Cardiac muscle cell (in vitro differentiated cells and primary cell): ENCODE measurements around the gene OSMR. TPM values are rescaled to one million over a fixed set of nuclear protein-coding genes. Genes with fewer than 3 reads are reported as not detected.

Experiments used
- DNase-seq, 2 donors: peaks; one replicate each; pipeline versions ENCODE4 v3.0.0 to v3.0.0-alpha.2; 2010 to 2017; ENCODE audit warnings: low read depth in 1 of 2, low spot score in 1 of 2
- H3K27ac ChIP-seq: fragments of 200-600 bp; sonication (generic); 2 replicates; pipeline ENCODE4 v1.5.1; 2016
- H3K27me3 ChIP-seq: fragments of 200-600 bp; sonication (generic); 2 replicates; pipeline ENCODE4 v1.6.0; 2016; ENCODE audit warnings: control low read depth
- H3K36me3 ChIP-seq: fragments of 200-600 bp; sonication (generic); 2 replicates; pipeline ENCODE4 v1.5.1; 2016; ENCODE audit warnings: control low read depth
- H3K4me1 ChIP-seq: fragments of 200-600 bp; sonication (generic); 2 replicates; pipeline ENCODE4 v1.8.1; 2017; ENCODE audit warnings: low read depth, mild to moderate bottlenecking, mixed run types
- H3K4me3 ChIP-seq: fragments of 200-600 bp; sonication (generic); 2 replicates; pipeline ENCODE4 v1.5.1; 2016; ENCODE audit warnings: mild to moderate bottlenecking
- H3K9me3 ChIP-seq: fragments of 200-600 bp; sonication (generic); 2 replicates; pipeline ENCODE4 v1.5.1; 2017; ENCODE audit warnings: low read depth, mild to moderate bottlenecking, control low read depth
- polyA plus RNA-seq: library from polyadenylated mRNA; unstranded; fragments of >200 nt; fragmentation: Nextera tagmentation; extraction: Ambion mirVana; gene quantifications from 2 replicates; pipeline ENCODE4 v1.2.1, GENCODE V29; 2016
- total RNA-seq: library from RNA; depleted of rRNA; stranded (reverse); fragments of >200 nt; gene quantifications from 2 replicates; pipeline ENCODE4 v1.2.3, GENCODE V29; 2016
- TF ChIP-seq, protein P1 (sequence below): IDR thresholded peaks from 2 replicates; pipeline ENCODE4 v1.5.1; 2012; ENCODE audit warnings: low read depth, mild to moderate bottlenecking, low read length

OSMR gene
- total RNA-seq (0.04 TPM in 1 of 2 replicates, not detected in the other), polyA plus RNA-seq (0.43 and 0.62 TPM in 2 replicates)

DNA sequence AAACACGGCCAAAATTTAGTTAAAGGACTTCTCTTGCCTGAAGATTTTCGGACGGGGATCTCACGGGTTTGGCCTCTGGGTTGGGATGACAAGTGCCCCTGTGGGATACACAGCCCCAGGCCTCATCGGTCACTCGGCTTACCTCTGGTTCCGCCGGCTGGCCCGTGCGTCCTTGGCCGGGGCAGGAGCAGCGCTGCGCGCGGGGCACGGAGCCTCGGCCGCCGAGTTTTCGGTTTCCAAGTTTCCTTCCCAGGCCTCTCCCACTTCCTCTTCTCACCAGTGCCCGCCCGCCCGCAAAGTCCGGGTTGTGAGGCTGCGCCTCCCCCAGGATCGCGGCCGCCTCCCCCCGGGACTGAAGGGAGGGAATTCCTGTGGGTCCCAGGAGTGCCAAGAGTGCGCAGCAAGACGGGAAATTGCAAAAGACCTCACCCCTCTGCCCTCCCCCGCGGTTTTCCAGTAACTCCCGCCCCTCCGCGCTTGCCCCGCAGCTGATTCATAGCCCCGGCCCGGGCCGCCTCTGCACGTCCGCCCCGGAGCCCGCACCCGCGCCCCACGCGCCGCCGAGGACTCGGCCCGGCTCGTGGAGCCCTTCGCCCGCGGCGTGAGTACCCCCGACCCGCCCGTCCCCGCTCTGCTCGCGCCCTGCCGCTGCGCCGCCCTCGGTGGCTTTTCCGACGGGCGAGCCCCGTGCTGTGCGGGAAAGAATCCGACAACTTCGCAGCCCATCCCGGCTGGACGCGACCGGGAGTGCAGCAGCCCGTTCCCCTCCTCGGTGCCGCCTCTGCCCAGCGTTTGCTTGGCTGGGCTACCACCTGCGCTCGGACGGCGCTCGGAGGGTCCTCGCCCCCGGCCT is at the start of gene OSMR:
OSMR (plus strand) TSS at position 487 of the 853 bp plus-strand sequence. CDS start 23,033 bp downstream, outside the sequence.
- no peaks in the 10 kb centered on the region for H3K36me3 ChIP-seq
- peak; percentile 25 to 100 for DNase-seq
- peak within 1 kb of the TSS; percentile 30 for H3K4me3 ChIP-seq
- H3K9me3 ChIP-seq = no peaks in the 10 kb centered on the region
- TF ChIP-seq, protein P1, sequence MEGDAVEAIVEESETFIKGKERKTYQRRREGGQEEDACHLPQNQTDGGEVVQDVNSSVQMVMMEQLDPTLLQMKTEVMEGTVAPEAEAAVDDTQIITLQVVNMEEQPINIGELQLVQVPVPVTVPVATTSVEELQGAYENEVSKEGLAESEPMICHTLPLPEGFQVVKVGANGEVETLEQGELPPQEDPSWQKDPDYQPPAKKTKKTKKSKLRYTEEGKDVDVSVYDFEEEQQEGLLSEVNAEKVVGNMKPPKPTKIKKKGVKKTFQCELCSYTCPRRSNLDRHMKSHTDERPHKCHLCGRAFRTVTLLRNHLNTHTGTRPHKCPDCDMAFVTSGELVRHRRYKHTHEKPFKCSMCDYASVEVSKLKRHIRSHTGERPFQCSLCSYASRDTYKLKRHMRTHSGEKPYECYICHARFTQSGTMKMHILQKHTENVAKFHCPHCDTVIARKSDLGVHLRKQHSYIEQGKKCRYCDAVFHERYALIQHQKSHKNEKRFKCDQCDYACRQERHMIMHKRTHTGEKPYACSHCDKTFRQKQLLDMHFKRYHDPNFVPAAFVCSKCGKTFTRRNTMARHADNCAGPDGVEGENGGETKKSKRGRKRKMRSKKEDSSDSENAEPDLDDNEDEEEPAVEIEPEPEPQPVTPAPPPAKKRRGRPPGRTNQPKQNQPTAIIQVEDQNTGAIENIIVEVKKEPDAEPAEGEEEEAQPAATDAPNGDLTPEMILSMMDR = no peak
- peaks cover 56% of the 10 kb centered on the region for H3K27me3 ChIP-seq
- H3K27ac ChIP-seq = no peak within 1 kb of the TSS
- H3K4me1 ChIP-seq = no peaks in the 10 kb centered on the region

GRCh38 chr5:38796742-38797108 is 49.1 kb upstream of the OSMR start:
- no peaks in the 10 kb centered on the region for H3K36me3 ChIP-seq
- no peaks in the 10 kb centered on the region for H3K4me1 ChIP-seq
- H3K27ac ChIP-seq = no peak overlapping the region
- no peak for DNase-seq
- H3K9me3 ChIP-seq = no peaks in the 10 kb centered on the region
- no peaks in the 10 kb centered on the region for H3K27me3 ChIP-seq
- TF ChIP-seq, protein P1 = no peak
- H3K4me3 ChIP-seq = no peak overlapping the region

DNA sequence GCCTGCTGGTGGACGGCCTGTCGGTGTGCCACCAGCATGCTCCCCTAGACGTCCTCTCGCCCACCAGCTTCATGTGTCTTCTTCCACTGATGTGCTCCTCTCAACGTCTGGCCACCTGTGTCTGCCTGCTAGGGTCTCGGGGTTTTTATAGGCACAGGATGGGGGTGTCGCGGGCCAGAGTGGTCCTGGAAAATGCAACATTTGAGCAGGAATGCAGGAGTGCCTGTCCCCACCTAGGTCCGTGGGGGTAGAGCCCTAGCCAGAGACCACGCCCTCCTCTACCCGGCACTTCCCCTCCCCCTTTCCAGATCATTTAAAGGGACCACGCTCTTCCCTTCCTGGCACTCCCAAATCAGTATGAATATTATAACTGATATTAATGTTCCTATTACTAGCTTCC is 48.0 kb upstream of the OSMR start:
- Histone ChIP-seq H3K4me1 (no peaks in the 10 kb centered on the region), H3K4me3 (no peak overlapping the region), H3K27me3 (no peaks in the 10 kb centered on the region), H3K36me3 (no peaks in the 10 kb centered on the region), H3K27ac (no peak overlapping the region), H3K9me3 (no peaks in the 10 kb centered on the region)
- DNase-seq = no peak
- TF ChIP-seq, protein P1 = no peak

- TF ChIP-seq, protein P1 = no peak
- Histone ChIP-seq H3K9me3 (no peaks in the 10 kb centered on the region), H3K4me1 (no peaks in the 10 kb centered on the region), H3K27ac (no peak overlapping the region), H3K4me3 (no peak overlapping the region), H3K36me3 (no peaks in the 10 kb centered on the region), H3K27me3 (no peaks in the 10 kb centered on the region)
- no peak for DNase-seq
These were observed 46.0 kb upstream of the OSMR start for GRCh38 chr5:38799556-38800377.

- DNase-seq = no peak
- Histone ChIP-seq H3K36me3 (no peaks in the 10 kb centered on the region), H3K9me3 (no peaks in the 10 kb centered on the region), H3K4me3 (no peak overlapping the region), H3K4me1 (no peaks in the 10 kb centered on the region), H3K27me3 (no peaks in the 10 kb centered on the region), H3K27ac (no peak overlapping the region)
- TF ChIP-seq, protein P1 = no peak
These were observed 45.3 kb upstream of the OSMR start for GRCh38 chr5:38800515-38800914.
